ENCODE results near the gene KIAA1191.

DNA sequence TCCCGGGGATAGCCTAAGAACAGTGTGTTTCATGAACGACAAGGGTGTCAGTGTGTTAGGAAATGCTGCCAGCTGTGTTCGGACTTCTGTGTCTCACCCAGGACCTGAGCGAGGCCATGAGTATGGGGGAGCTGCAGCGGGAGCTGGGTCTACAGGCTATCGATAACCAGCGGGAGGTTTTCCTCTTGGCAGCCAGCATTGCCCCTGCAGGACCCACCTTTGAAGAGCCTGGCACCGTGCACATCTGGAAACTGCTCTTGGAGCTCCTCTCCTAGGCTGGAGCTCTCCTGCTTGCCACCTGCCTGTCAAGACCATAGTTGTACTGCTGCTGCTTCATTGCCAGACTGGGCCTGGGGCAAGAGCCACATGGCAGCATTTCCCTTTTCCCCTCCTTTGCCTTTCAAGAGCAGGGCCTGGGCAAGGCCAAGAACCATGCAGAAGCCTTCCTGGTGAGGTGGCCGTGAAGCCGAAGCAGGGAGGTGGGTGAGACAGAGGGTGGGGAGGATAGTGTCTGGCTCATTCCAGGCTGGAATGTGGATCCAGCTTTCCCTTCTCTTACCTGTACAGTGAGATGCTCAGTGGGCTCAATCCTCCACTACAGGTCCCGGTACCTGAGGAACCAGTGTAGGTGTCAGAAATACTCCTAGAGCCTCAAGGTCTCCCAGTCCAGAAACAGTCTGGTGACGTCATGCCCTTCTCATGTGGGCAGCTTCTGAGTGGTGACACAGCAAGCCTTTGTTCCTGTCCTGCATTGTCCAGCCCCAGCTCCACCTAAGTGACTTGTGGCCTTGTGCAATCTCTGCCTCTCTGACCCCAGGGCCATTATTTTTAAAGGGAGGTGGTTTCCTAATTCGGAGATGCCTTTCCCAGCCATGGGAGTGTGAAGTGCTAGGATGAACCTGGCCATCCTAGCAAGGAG, 10.3 kb upstream of the KIAA1191 start:
- TF ChIP-seq RFX5 (IDR thresholded peaks at IDR 0.05; ENCODE audit: low read depth, low read length) (no peak), RCOR1 (IDR thresholded peaks at IDR 0.05; ENCODE audit: insufficient replicate concordance, low read length) (no peak), MAFK (IDR thresholded peaks at IDR 0.05; ENCODE audit: low read depth, low read length) (no peak), CTCF (conservative IDR thresholded peaks at IDR 0.05; ENCODE audit: low read depth, low read length) (no peak), CEBPB (IDR thresholded peaks at IDR 0.05; ENCODE audit: low read depth, low read length) (no peak)

Measured in IMR-90 (cell line).